ENCODE measurements around the gene LRRC27.
"Not testable (repeated sequence)": the region's sequence is repeated elsewhere in the genome, so short reads cannot be mapped to it uniquely, and the experiment has no call there.

Gene LRRC27

DNA sequence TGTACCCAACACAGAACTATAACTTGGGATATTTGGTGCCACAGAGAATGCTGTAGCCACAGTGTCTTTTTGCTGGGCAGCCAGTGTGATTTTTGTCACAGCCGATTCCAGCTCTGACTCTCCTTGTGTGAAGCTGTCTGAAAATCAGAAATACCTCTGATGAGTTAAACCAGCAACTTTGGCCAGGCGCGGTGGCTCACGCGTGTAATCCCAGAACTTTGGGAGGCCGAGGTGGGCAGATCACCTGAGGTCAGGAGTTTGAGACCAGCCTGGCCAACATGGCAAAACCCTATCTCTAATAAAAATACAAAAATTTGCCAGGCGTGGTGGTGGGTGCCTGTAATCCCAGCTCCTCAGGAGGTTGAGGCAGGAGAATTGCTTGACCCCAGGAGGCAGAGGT is 5.9 kb downstream of the LRRC27 start:
- not testable (repeated sequence) for DNase-seq (ENCODE audit: low read depth in 3 of 3)

DNA sequence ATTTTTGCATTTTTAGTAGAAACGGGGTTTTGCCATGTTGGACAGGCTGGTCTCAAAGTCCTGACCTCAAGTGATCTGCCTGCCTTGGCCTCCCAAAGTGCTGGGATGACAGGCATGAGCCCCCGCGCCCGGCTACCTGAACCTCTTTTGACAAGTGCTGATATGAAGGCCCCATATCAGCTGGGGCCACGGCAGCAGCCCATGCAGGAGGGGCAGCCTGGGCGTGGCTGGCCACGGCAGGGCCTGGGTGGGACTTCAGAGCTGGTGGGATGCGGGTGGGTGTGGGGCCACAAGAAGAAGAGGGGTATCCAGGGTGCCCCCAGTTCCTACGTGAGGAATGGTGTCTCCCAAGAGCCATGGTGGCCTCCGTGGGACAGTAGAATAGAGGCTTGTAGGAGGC is 6.9 kb downstream of the LRRC27 start:
- no peak for DNase-seq (ENCODE audit: low read depth in 3 of 3)

DNA sequence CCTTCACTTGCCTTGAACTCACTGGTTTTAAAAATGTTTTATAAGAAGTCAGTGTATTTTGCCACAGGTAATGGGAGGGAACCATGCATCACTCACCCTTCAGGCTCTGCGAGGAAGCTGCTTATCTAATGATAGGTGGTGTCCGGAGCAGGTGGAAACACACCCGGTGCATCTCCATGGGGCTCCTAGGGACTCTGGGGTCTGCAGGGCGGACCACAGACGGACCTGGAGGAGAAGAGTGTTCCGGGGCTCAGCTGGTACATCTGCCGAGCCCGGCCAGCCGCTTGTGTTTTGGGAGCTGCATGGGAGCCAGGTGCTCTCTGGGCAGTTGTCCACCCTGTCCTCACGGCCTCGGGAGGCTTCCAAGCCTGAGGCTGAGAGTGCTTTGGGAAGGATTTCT is 7.3 kb downstream of the LRRC27 start:
- no peak for DNase-seq (ENCODE audit: low read depth in 3 of 3)

DNA sequence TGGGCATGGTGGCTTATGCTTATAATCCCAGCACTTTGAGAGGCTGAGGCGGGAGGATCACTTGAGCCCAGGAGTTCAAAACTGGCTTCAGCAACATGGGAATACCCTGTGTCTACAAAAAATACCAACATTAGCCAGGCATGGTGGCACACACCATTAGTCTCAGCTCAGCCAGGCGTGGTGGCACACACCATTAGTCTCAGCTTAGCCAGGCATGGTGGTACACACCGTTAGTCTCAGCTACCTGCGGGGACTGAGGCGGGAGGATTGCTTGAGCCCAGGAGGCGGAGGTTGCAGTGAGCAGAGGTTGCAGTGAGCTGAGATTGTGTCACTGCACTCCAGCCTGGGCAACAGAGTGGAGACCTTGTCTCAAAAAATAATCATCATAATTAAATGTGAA is 9.0 kb downstream of the LRRC27 start:
- no peak for DNase-seq (ENCODE audit: low read depth in 3 of 3)

DNA sequence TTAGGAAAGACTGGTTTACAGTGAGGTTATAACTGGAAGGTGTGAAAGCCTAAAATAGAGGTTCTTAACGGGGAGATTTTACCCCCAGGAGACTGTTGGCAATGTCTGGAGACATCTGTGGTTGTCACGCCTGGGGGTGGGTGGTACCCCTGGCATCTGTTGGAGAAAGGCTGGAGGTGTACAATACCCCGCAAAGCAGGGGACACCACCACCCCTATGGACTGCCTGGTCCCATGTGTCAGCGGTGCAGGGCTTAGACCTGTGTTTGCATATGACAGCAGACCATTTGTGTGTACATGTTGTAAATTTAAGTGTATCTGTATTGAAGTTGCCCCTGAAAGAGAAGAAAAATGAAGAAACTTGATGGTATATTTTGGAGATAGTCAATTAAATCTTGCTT is 9.8 kb downstream of the LRRC27 start:
- DNase-seq (ENCODE audit: low read depth in 3 of 3), result no peak

DNA sequence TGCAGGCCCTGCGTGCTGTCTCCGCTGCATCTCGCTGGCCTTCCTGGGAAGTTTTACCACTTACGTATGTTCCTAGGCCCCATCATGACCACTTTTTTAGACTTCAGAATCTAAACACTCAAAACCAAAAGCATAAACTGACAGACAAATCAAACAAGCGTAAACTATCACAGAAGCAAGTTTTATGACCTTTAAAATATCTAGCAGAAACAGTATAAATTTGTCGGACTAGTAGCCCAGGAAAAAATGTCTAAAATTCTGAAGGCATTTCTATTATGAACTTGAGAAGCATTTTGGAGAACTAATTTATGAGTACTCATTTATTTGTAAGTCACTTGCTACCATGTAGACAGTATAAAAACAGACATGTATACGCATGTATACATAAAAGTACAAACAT is 10.6 kb downstream of the LRRC27 start:
- DNase-seq (ENCODE audit: low read depth in 3 of 3), result no peak

DNA sequence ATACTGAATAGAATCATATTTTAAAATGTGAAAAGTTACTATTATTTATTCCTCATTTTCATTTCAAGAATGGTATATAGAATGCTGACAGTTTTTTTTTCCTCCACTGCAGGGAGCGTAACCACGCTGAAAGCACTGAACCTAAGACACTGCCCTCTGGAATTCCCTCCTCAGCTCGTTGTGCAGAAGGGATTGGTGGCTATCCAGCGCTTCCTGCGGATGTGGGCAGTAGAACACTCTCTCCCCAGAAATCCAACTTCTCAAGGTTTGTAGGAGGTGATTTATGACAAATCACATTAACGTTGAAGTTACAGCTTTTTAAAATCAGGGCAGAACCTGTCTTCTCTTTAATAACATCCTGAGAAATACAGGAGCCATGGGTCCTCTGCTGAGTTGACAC is 12.4 kb downstream of the LRRC27 start:
- DNase-seq (ENCODE audit: low read depth in 3 of 3), result no peak

DNA sequence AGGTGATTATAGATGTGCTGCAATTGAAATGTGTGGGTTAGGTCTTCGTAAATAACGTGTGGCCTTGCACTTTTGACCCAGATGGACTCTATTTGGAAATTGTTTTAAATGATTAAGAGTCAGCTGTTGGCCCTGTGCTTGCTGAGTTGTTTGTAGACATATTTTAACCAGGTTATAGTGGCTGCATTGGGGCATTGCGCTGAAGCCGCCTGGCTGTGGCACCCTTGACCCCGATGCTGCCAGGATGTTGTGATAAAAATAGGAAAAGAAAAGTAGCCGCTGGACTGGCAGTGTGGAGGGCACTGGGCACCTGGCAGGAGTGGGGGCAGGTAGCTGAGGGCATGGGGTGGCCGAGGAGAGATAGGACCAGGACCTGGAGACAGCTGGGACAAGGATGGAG is 13.4 kb downstream of the LRRC27 start:
- DNase-seq (ENCODE audit: low read depth in 3 of 3), result no peak

DNA sequence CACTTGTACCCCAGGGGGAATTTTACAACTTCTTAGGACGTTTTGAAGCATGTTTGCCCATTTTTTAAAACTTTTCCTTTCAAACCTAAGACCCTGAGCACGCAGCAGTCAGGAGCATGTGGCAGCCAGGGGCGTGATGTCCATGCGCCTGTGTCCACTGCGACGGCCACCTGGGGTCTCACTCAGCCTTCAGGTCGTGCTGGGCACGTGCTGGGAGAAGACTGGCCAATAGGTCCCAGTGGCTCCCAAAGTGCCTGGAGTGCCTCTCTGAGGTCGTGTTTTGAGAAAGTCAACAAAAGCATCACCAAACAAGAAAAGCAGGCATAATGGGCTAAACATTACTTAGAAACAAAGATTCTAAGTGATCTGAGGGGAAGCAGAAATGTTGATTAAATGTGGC is 14.8 kb downstream of the LRRC27 start:
- DNase-seq (ENCODE audit: low read depth in 3 of 3), result no peak

DNA sequence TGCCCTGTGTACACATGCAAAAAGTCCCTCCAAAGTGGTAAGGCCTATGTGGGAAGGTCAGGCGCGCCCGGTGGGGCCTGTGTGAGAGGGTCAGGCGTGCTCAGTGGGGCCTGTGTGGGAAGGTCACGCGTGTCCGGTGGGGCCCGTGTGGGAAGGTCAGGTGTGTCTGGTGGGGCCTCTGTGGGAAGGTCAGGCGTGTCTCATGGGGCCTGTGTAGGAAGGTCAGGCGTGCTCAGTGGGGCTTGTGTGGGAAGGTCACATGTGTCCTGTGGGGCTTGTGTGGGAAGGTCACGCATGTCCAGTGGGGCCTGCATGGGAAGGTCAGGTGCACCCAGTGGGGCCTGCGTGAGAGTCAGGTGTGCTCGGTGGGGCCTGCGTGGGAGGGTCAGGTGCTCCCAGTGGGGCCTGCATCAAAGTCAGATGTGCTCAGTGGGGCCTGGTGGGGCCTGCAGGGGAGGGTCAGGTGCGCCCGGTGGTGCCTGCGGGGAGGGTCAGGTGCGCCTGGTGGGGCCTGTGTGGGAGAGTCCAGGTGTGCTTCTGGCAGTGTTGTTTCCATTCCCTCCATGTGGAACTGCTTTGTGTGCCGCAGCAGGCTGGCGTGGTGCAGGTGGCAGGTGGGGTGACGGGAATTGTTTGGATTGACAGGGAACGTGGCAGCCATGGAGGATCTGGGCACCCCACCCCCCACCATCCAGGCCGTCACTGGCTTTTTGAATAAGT is 15.4 kb downstream of the LRRC27 start:
- no peak for DNase-seq (ENCODE audit: low read depth in 3 of 3)

DNA sequence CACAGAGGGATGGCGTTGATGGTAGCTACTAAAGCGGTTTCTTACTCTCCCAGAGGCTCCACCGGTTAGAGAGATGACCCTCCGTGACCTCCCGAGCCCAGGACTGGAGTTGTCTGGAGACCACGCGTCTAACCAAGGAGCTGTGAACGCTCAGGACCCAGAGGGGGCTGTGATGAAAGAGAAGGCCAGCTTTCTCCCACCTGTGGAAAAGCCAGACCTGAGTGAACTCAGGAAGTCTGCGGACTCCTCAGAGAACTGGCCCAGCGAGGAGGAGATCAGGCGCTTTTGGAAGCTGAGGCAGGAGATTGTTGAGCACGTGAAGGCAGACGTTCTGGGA is 15.9 kb downstream of the LRRC27 start:
- DNase-seq (ENCODE audit: low read depth in 3 of 3), result no peak

DNA sequence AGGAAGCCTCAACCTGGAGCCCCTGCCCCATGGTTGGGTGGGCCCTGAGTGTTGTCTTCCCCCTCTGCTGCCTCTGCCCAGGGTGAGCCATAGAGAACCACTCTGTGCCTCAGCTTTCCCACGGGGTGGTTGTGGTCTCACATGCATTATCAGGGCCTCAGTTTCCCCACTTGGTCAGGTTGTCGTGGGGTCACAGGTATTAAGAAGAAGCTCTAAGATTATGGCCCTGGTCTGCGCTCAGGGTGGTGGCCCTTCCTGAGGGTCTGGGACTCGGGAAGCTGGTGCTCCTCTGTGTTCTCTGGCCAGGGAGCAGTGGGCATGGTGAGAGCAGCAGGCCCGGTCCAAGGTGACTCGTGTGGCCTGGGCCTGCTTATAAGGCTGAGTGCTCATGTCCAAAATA is 17.8 kb downstream of the LRRC27 start:
- no peak for DNase-seq (ENCODE audit: low read depth in 3 of 3)

DNA sequence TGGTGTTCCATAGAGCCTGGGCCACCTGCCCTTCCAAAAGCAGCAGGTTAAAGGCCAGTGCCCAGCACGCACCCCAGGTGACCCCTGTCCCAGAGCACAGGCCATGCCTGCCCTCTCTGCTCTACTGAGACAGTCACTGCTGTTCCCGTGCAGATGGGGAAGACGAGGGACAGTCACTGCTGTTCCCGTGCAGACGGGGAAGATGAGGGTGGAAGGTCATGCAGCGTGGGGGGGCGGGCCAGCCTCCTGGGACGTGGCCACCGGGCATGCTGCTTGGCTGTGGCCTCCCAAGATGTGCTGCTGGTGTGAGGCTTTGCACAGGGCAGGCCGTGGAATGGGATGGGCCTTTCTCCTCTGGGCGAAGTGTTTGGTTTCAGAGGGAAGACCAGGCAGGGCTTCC is 18.4 kb downstream of the LRRC27 start:
- DNase-seq (ENCODE audit: low read depth in 3 of 3), result no peak

DNA sequence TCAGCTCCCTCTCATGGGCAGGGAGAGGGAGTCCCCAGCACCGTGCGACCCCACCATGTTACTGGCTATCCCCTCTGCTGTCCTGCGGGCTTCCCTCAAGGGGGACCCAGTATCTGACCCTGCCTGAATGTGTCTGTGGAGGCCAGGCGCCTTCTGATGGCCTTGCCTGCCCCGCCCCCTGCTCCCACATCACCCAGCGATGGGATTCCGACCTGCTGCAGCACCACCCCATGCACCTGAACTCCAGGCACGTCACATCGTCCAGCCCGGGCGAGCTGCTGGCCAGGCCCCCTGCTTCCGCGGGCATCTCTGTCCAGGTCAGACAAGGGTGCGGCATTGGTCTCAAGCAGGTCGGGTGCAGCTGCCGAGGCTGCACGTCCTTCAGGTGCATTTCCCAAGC is 19.0 kb downstream of the LRRC27 start:
- no peak for DNase-seq (ENCODE audit: low read depth in 3 of 3)

DNA sequence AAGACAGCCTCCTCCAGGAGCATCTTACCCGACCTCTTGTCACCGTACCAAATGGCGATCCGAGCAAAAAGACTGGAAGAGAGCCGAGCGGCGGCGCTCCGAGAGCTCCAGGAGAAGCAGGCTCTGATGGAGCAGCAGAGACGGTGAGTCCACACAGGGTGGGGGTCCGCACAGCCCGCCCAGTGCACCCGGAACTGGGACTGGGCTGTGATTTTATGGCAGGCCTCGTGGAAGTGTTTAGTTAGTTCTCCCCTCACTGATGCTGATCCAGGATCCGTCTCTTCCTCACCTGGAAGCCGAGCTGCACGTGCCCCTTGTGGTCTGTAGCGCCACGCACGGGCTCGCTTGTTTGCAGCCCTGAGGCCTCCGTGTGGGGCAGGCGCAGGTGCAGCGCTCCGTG is 19.6 kb downstream of the LRRC27 start:
- no peak for DNase-seq (ENCODE audit: low read depth in 3 of 3)

DNA sequence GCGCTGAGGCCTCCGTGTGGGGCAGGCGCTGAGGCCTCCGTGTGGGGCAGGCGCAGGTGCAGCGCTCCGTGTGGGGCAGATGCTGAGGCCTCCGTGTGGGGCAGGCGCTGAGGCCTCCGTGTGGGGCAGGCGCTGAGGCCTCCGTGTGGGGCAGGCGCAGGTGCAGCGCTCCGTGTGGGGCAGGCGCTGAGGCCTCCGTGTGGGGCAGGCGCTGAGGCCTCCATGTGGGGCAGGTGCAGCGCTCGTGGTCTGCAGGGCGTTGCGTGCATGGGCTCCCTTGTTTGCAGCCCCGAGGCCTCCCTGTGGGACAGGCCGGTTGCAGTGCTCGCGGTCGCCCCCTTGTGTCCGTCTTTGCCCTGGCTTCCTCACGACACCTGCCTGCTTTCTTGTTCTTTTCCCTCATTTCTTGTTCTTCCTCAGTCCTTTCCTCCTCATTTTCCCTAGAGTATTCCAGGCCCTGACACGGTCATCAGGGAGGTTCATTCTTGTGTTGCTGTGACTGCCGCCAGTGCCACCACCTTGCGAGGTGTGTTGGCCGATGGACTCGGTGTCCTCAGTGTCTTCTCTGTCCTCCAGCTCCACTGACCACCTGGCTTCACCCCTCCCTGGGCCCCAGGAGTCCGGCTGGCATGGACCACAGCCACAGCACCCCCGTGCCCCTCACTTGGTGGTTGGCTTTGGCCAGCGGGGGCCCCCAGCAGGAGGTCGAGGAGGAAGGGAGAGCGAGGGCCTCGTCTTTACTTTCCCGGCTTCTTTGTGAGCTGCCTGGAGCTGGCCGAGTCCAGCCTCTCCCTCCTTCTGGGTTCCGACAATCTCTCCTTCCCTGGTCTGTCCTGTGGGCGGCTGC is 20.7 kb downstream of the LRRC27 start:
- DNase-seq (ENCODE audit: low read depth in 3 of 3), result peak; percentile 44 to 75 (median 56)

DNA sequence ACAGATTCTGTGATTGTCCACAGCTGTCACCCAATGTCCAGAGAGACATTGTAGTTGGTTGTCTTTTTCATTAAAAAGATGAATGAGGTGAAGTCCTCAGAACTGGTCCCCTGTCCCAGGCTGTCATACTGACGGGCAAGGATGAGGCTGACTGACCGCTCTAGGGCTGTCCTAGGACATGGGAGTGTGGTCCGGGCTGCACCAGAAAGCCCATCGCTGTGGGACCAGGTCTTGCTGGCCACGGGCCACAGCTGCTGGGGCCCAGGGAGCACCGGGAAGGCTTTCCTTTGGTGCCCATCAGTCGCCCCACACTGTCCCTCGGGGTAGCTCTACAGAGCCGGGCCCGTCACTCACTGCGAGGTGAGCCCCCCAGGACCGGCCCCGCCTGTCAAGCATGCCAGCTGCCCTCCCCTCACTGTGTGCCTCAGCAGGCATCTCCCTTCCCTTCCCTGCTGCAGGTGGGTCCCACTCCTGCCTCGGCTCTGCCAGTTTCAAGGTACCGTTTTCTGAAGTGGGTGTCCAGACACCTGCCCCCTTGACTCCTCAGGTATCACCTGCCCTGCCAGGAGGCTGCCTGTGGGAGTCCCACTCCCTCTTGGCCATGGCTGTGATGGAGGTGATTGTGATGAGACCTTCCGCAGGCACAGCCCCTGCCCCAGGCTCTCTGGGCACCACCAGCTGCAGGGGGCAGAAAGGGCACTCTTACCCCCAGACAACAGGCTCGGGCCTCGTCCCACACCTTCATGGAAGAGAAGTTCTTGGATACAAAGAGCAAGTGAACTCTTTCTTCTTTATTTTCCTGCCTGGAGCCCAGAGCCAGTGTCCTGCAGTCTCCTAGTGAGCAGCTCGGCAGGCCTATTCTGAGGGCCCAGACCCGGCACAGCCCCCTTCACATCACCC is 21.7 kb downstream of the LRRC27 start:
- DNase-seq (ENCODE audit: low read depth in 3 of 3), result no peak

DNA sequence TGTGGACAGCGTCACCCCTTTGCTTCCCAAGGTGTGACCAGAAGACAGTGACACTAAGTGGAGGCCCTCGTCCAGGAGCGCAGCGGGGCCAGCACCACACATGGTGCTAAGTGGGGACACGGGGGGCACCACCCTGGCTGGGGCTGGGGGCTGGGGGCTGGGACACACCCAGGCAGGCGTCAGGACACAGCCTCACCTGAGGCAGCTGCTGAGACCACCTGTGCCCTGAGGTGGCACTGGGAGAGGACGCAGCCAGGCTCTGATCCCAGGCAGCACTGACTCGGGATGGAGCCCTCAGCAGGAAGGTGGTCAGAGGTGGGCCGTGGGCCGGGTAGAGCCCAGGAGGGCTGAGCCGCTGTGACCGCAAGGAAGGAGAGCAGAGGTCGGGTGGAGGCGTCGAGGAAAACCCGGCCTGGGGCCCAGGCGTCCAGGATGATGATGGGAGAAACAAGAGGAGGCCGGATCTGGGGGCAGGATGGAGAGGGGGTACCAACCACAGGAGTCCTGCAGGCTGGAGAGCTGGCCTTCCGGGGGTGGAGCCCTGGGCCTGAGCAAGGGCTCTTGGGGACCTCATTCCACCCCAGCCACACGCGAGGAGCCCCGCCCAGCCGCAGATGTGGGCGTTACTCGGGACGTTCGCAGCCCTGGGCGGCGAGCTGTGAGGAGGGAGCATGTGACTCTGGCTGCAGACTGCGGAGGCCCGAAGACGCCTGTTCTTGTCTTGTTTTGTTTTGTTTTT is 22.5 kb downstream of the LRRC27 start:
- DNase-seq (ENCODE audit: low read depth in 3 of 3), result no peak

DNA sequence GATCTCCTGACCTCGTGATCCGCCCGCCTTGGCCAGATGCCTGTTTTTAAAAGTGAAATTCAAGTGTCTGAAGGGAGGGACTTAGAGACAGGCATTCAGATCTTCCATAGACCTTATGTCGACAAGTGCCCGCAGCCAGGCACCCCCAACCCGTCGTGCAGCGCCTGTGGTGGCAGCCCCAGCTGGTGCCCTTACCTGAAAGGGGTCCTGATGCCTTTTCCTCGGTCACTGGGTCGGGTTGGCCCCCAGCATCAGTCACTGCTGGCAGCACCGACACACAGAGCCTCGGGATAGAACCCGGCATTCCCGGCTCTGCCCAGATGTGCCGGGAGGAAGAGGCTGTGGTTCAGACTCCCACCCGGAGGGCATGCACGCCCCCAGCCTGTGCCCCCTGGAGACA is 23.3 kb downstream of the LRRC27 start:
- no peak for DNase-seq (ENCODE audit: low read depth in 3 of 3)

DNA sequence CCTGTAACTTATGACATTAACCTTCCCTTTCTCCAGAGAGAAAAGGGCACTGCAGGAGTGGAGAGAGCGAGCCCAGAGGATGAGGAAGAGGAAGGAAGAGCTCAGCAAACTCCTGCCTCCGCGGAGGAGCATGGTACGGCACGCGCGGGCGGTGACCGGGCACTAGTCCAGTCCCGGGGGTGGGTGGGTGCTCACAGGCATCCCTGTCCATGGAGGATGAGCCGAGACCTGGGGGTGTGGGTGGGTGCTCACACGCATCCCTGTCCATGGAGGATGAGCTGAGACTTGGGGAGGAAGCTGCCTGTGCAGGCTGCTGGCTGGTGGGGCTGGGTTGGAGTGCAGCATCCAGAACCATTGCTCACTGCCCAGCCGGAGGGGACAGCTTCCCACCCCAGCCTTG is 23.8 kb downstream of the LRRC27 start:
- DNase-seq (ENCODE audit: low read depth in 3 of 3), result no peak

DNA sequence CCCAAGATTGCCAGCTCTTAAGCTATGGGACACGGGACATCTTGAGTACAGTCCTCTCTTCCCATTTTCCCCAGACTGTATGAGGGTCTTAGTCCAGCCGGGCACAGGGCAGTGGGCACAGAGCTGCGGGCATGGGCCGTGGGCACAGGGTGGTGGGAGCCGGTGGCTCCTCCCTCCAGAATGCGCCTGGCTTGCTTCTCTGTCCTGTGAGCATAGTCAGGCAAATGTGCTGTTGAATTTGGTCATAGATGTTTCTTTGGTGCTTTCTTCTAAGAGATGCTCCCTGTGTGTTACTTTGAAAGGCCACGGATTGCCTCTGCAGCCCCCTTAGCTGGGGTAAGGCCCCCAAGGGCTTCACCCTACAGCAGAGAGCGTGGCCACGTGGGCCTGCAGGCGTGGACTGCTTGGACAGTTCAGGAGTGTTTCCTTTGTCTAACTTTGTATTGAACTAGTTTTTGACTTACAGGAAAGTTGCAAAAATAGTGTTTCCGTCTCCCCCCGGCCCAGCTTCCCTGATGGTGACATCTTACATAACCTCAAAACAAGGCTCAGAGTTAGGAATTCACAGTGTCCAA is 24.7 kb downstream of the LRRC27 start:
- no peak for DNase-seq (ENCODE audit: low read depth in 3 of 3)
